ENCODE measurements around the gene KIF26B.

DNA sequence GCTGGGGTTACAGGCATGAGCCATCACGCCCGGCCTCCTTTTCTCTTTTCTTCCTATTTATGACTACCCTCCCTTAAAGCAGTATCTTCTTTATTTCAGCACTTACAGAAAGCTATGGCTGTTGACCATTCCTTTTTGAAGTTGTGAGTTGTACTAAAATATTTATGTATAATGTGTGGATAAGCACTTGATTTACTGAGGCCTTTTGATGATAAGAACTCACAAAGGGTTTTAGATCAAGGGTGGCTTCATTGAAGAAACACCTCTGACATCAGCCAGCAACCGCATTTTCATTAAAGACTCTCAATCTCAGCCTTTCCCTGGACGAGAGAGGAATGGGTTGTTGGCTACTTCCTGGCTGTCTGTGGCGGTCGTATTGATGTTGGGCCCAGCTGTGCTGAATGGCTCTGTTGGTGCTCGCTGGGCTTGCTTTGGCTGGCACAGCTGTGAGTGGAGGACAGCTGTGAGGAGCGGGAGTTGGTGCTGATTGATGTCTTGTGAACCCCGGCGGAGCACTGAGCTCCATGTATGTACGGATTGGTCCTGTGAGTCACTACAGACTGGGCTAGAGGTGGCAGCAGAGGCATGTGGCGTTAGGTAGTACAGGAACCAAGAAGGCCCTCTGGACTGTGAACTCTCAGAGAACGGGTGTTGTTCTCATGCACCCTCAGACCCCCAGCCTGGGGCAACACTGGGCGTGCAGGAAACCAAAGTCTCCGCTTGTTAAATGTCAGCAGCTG, 208.8 kb downstream of the KIF26B start:
- TF ChIP-seq, protein P1, sequence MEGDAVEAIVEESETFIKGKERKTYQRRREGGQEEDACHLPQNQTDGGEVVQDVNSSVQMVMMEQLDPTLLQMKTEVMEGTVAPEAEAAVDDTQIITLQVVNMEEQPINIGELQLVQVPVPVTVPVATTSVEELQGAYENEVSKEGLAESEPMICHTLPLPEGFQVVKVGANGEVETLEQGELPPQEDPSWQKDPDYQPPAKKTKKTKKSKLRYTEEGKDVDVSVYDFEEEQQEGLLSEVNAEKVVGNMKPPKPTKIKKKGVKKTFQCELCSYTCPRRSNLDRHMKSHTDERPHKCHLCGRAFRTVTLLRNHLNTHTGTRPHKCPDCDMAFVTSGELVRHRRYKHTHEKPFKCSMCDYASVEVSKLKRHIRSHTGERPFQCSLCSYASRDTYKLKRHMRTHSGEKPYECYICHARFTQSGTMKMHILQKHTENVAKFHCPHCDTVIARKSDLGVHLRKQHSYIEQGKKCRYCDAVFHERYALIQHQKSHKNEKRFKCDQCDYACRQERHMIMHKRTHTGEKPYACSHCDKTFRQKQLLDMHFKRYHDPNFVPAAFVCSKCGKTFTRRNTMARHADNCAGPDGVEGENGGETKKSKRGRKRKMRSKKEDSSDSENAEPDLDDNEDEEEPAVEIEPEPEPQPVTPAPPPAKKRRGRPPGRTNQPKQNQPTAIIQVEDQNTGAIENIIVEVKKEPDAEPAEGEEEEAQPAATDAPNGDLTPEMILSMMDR (IDR thresholded peaks at IDR 0.05; ENCODE audit: low read length) = no peak
- TF ChIP-seq EZH2phosphoT487 (IDR thresholded peaks at IDR 0.05; ENCODE audit: low read length) (no peak), EZH2 (optimal IDR thresholded peaks at IDR 0.05; ENCODE audit: low read depth, low read length) (no peak)

Measured in MM.1S (cell line).